Peyer's patch (tissue), 4 donors: ENCODE results near the gene PAX8.

ENCODE experiments used
- CTCF ChIP-seq, 6 experiments: fragments of 450-650 bp in 4 of 6; fragments of 200-600 bp in 2 of 6; sonication (generic) in 1 of 6; IDR thresholded peaks; one replicate each; pipeline ENCODE4 v1.5.1; 2017 to 2019; ENCODE audit warnings: antibody characterized with exemption in 6 of 6, mild to moderate bottlenecking in 3 of 6, moderate library complexity in 1 of 6
- POLR2A ChIP-seq, 2 donors: fragments of 450-650 bp; IDR thresholded peaks; one replicate each; pipeline ENCODE4 v1.5.1; 2017; ENCODE audit warnings: antibody characterized with exemption in 2 of 2, mild to moderate bottlenecking in 2 of 2, moderate library complexity in 2 of 2

- TF ChIP-seq CTCF (IDR thresholded peaks at IDR 0.05) (no peak), POLR2A (IDR thresholded peaks at IDR 0.05) (no peak)
Observed at GRCh38 chr2:113309655-113310387, 31.1 kb upstream of the PAX8 start.
